HUES64 (cell line): ENCODE measurements around the gene INO80. TPM values are rescaled to one million over a fixed set of nuclear protein-coding genes. Genes with fewer than 3 reads are reported as not detected.

Source experiments
- H3K27ac ChIP-seq: 2 replicates; pipeline ENCODE4 v1.7.0; 2013; ENCODE audit warnings: low read depth, low read length, inconsistent platforms
- H3K27me3 ChIP-seq: 2 replicates; pipeline ENCODE4 v1.6.1; 2013; ENCODE audit warnings: mild to moderate bottlenecking, low read length; ENCODE audit not compliant: insufficient read depth
- H3K36me3 ChIP-seq: 2 replicates; pipeline ENCODE4 v1.6.1; 2013; ENCODE audit warnings: mild to moderate bottlenecking, low read length; ENCODE audit not compliant: insufficient read depth
- H3K4me1 ChIP-seq: 2 replicates; pipeline ENCODE4 v1.6.1; 2013; ENCODE audit warnings: mild to moderate bottlenecking, low read length, moderate library complexity; ENCODE audit not compliant: insufficient read depth
- H3K4me3 ChIP-seq: 2 replicates; pipeline ENCODE4 v1.5.1; 2013; ENCODE audit warnings: mild to moderate bottlenecking, low read length, moderate library complexity
- H3K9ac ChIP-seq: 2 replicates; pipeline ENCODE4 v1.6.1; 2013; ENCODE audit warnings: mild to moderate bottlenecking, low read depth, low read length
- H3K9me3 ChIP-seq: 2 replicates; pipeline ENCODE4 v1.6.1; 2013; ENCODE audit warnings: low read depth, low read length; ENCODE audit not compliant: insufficient read depth
- WGBS: fragments of 150-250, 120-280 bp; methylation state at CpG from one replicate; pipeline ENCODE4 v1.1.7; 2013; ENCODE audit warnings: missing lambda C conversion rate; 5-methylcytosine and 5-hydroxymethylcytosine counted together
- polyA plus RNA-seq, 2 experiments: library from polyadenylated mRNA; stranded (reverse); fragments of 50-300 nt; gene quantifications; one replicate each; pipeline ENCODE4 v1.2.3, GENCODE V29; 2013

The INO80 gene, protein sequence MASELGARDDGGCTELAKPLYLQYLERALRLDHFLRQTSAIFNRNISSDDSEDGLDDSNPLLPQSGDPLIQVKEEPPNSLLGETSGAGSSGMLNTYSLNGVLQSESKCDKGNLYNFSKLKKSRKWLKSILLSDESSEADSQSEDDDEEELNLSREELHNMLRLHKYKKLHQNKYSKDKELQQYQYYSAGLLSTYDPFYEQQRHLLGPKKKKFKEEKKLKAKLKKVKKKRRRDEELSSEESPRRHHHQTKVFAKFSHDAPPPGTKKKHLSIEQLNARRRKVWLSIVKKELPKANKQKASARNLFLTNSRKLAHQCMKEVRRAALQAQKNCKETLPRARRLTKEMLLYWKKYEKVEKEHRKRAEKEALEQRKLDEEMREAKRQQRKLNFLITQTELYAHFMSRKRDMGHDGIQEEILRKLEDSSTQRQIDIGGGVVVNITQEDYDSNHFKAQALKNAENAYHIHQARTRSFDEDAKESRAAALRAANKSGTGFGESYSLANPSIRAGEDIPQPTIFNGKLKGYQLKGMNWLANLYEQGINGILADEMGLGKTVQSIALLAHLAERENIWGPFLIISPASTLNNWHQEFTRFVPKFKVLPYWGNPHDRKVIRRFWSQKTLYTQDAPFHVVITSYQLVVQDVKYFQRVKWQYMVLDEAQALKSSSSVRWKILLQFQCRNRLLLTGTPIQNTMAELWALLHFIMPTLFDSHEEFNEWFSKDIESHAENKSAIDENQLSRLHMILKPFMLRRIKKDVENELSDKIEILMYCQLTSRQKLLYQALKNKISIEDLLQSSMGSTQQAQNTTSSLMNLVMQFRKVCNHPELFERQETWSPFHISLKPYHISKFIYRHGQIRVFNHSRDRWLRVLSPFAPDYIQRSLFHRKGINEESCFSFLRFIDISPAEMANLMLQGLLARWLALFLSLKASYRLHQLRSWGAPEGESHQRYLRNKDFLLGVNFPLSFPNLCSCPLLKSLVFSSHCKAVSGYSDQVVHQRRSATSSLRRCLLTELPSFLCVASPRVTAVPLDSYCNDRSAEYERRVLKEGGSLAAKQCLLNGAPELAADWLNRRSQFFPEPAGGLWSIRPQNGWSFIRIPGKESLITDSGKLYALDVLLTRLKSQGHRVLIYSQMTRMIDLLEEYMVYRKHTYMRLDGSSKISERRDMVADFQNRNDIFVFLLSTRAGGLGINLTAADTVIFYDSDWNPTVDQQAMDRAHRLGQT (N-terminal part only)
- polyA plus RNA-seq (2013, experiment 1 of 2), result 12.9 TPM
- 12.4 TPM for polyA plus RNA-seq (2013, experiment 2 of 2)

DNA sequence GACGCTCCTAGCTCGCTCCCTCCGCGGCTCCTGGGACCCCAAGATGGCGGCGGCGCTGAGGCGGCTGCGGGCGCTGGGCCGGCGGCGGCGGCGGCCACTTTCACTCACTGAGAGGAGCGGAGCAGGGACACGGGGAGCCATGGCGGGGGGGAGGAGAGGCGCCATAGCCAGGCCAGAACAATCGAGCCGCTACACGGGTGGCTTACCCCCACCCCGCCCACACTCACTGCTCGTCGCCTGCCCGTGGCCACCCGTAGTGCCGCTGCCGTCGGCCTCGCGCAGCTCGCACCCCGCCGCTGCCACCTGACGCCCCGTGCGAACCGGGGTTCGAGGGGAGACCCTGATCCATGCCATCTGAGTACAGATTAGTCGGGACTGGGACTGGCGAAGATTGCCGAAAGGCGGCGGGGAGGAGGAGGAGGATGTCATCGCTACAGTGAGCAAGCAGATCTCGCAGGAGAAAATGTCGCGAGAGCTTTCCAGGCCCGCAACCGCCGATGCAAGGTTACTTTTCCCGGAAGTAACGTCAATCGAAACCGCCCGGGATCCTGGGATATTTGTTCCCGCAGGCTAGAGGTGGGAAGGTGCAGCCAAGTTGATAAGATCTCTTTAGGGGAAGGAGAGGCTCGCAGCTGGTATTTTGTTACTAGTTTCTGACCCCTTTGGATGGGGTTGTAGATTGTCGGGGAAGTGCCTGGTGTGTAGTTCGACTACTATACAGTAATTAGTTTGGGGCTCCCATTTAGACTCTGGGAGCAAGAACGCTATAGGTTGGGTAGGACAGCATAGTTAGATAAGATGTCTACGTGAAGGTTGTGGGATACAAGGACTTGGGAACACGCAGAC is at the start of gene INO80:
Gene INO80 (minus strand): TSS at position 165 of the 846 bp plus-strand sequence. CDS start 19,970 bp downstream, outside the sequence.
- H3K4me3 ChIP-seq, result peak within 1 kb of the TSS; percentile 86
- 2% methylated on average over 64 of the region's 64 CpGs for WGBS

DNA sequence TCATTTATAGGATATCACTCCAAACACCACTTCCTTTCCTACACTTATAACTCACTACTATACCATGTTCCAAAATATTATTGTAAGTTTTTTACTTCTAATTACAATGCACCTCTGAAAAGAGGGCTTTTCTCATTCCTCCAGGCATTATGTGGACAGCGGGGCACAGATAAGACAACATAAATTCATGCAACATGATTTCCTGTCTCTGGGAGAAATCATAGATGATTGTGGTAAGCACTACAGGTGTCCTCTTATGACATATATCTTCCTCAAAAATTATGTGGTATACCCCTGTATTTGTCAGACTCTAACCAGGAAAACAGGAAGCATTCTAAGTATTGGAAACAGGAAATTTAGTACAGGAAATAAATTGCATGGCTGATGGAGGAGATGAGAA is 45.7 kb upstream of the INO80 start:
- Histone ChIP-seq H3K27ac (no peak overlapping the region), H3K9ac (no peak overlapping the region)

More for the DNA sequence above, at the start of gene INO80:
- Histone ChIP-seq H3K27ac (peak within 1 kb of the TSS; percentile 99), H3K4me1 (peaks cover 5% of the 10 kb centered on the region), H3K36me3 (peaks cover 9% of the 10 kb centered on the region), H3K9ac (peak within 1 kb of the TSS; percentile 99), H3K9me3 (no peaks in the 10 kb centered on the region), H3K27me3 (no peaks in the 10 kb centered on the region)

DNA sequence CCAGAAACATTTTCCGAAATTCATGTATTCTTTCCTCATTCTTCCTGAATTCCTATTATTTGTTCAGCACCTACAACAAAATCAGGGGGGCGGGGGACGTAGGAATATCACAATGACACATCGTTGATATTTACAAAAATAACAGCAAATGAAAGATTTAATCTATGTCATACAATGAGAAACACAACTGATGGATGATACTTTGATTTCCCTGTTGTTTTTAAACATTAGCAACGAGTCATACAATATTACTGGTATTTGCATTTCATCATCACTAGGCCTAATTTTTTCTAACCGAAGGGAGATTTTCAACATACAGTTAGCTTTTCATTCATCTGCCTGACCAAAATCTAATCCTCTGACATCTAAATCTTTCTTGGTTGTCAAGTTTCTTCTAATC is 45.3 kb upstream of the INO80 start:
- H3K27ac ChIP-seq, result no peak overlapping the region
- H3K4me1 ChIP-seq, result no peaks in the 10 kb centered on the region
- 93% methylated on average over 6 of the region's 6 CpGs for WGBS
- H3K9me3 ChIP-seq, result no peaks in the 10 kb centered on the region
- H3K9ac ChIP-seq, result no peak overlapping the region
- H3K36me3 ChIP-seq, result no peaks in the 10 kb centered on the region
- H3K4me3 ChIP-seq, result no peak overlapping the region
- no peaks in the 10 kb centered on the region for H3K27me3 ChIP-seq

More for the DNA sequence above, 45.7 kb upstream of the INO80 start:
- WGBS, result no CpG with 5 or more reads among the region's 1 CpG
- no peaks in the 10 kb centered on the region for H3K4me1 ChIP-seq
- no peaks in the 10 kb centered on the region for H3K9me3 ChIP-seq
- H3K27me3 ChIP-seq, result no peaks in the 10 kb centered on the region
- H3K4me3 ChIP-seq, result no peak overlapping the region
- H3K36me3 ChIP-seq, result no peaks in the 10 kb centered on the region

DNA sequence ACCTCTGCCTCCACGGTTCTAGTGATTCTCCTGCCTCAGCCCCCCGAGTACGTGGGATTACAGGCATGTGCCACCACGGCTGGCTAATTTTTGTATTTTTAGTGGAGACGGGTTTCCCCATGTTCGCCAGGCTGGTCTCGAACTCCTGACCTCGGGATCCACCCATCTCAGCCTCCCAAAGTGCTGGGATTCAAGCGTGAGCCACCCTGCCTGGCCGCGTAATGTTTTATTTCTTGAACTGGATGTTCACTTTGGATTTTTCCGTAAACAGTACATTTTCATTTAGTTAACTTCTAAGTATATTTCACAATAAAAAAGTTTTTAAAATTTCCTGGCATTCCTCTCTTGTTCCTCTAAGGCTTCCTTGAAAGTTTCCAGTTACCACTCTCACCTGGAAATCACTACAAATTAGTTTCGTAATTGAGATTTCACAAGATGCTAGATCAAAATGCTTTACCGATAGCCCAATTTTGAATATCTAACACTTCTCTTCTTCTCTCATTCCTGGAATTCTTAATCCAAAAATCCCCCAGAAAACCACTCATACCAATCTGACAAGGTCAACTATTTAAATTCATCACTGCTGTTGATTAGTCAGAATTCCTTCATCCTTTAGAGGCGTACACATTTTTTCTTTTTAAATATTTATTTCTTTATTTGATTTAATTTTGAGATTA is 44.7 kb upstream of the INO80 start:
- WGBS, result 97% methylated on average over 14 of the region's 15 CpGs
- no peaks in the 10 kb centered on the region for H3K9me3 ChIP-seq
- no peak overlapping the region for H3K9ac ChIP-seq
- H3K4me3 ChIP-seq, result no peak overlapping the region
- H3K27me3 ChIP-seq, result no peaks in the 10 kb centered on the region
- no peaks in the 10 kb centered on the region for H3K4me1 ChIP-seq
- no peaks in the 10 kb centered on the region for H3K36me3 ChIP-seq
- H3K27ac ChIP-seq, result no peak overlapping the region

DNA sequence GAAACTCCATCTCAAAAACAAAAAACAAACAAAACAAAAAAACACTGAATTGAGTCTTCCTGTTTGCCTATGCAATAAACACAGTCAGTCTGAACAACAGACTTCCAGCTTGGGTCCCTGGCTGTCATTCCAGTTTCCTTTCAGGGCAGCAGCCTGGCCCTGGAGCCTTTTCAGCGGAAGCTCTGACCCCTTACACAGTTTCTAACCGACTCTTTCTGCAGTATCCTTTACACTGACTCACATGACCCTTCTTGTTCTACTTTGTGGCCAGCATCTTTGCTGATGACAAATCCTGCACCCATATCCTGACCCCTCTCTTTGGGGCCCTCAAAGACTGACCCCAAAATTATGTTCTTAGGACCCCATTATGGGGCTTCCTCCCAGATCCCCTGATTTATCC is 38.3 kb upstream of the INO80 start:
- Histone ChIP-seq H3K27me3 (no peaks in the 10 kb centered on the region), H3K4me1 (no peaks in the 10 kb centered on the region), H3K27ac (no peak overlapping the region), H3K9ac (no peak overlapping the region), H3K4me3 (no peak overlapping the region), H3K36me3 (no peaks in the 10 kb centered on the region), H3K9me3 (no peaks in the 10 kb centered on the region)
- 94% methylated on average over 2 of the region's 2 CpGs for WGBS

DNA sequence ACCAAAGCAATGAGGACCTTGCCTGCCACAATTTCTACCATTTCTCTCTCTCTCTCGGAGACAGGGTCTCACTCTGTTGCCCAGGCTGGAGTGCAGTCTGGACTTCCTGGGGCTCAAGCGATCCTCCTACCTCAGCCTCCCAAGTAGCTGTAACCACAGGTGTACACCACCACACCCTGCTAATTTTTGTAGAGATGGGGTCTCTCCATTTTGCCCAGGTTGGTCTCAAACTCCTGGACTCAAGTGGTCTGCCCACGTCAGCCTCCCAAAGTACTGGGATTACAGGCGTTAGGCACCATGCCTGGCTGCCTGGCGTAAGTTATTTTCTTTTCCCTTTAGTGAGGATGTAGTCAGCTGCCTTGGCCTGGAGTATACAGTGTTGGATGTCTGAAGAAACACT is 37.7 kb upstream of the INO80 start:
- Histone ChIP-seq H3K27ac (no peak overlapping the region), H3K4me1 (no peaks in the 10 kb centered on the region)
- WGBS, result 95% methylated on average over 5 of the region's 5 CpGs

DNA sequence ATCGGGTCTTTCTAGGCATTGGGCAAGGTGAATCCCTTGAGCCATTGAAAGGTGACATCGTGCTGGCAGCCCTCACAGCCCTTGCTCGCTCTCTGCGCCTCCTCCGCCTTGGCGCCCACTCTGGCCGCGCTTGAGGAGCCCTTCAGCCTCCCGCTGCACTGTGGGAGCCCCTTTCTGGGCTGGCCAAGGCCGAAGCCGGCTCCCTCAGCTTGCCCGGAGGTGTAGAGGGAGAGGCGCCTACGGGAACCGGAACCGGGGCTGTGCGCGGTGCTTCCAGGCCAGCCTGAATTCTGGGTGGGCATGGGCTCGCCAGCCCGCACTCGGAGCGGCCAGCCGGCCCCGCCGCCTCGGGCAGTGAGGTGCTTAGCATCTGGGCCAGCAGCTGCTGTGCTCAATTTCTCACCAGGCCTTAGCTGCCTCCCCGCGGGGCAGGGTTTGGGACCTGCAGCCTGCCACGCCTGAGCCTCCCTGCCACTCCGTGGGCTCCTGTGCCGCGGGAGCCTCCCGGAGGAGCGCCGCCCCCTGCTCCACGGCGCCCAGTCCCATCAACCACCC is 35.4 kb upstream of the INO80 start:
- H3K4me3 ChIP-seq, result no peak overlapping the region
- H3K9ac ChIP-seq, result no peak overlapping the region
- no peaks in the 10 kb centered on the region for H3K4me1 ChIP-seq
- no peaks in the 10 kb centered on the region for H3K36me3 ChIP-seq
- H3K27me3 ChIP-seq, result no peaks in the 10 kb centered on the region
- no peak overlapping the region for H3K27ac ChIP-seq
- WGBS, result 97% methylated on average over 37 of the region's 37 CpGs
- H3K9me3 ChIP-seq, result no peaks in the 10 kb centered on the region

More for the DNA sequence above, 37.7 kb upstream of the INO80 start:
- Histone ChIP-seq H3K36me3 (no peaks in the 10 kb centered on the region), H3K27me3 (no peaks in the 10 kb centered on the region), H3K9me3 (no peaks in the 10 kb centered on the region), H3K4me3 (no peak overlapping the region), H3K9ac (no peak overlapping the region)

DNA sequence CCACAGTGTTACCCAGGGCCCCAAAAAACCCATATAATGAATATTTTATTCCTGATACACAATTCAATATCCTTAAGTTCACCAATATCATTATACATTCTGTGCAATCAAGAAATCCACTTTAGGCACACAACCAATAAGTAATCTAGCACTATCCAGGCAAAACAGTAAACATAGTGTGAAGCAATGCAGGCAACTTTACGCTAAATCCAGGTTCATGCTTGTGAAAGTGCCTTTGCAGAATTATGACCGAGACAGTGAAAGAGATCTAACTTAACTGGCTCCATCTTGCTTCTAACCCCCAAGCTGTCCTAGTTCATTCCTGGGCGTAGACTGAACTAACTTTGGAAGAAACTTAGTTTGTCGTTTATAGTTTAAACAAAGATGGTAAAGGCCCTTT is 34.2 kb upstream of the INO80 start:
- 96% methylated on average over 4 of the region's 4 CpGs for WGBS
- no peaks in the 10 kb centered on the region for H3K9me3 ChIP-seq

DNA sequence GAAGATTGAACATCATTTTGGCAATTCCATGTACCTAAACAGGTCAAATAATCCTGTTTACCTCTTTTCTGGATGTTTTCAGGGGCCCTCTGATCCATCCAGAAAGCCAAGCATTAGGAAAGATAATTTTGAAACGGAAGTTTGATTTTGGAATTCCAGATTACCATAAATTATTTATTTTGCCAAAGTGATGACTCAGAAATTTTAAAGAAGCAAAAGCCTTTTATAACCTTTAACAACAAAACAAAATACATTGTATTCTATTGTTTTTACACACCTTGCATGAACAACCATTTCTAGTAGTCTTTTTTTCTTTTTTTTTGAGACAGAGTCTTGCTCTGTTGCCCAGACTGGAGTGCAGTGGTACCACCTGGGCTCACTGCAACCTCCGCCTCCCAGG is 32.0 kb upstream of the INO80 start:
- Histone ChIP-seq H3K36me3 (no peaks in the 10 kb centered on the region), H3K4me3 (no peak overlapping the region), H3K9me3 (no peaks in the 10 kb centered on the region), H3K27me3 (no peaks in the 10 kb centered on the region), H3K4me1 (no peaks in the 10 kb centered on the region), H3K27ac (no peak overlapping the region), H3K9ac (no peak overlapping the region)
- 98% methylated on average over 2 of the region's 2 CpGs for WGBS

More for the DNA sequence above, 34.2 kb upstream of the INO80 start:
- H3K36me3 ChIP-seq, result no peaks in the 10 kb centered on the region
- no peak overlapping the region for H3K27ac ChIP-seq
- H3K27me3 ChIP-seq, result no peaks in the 10 kb centered on the region
- no peaks in the 10 kb centered on the region for H3K4me1 ChIP-seq
- H3K4me3 ChIP-seq, result no peak overlapping the region
- no peak overlapping the region for H3K9ac ChIP-seq
